ENCODE measurements around the gene HDAC1.

DNA sequence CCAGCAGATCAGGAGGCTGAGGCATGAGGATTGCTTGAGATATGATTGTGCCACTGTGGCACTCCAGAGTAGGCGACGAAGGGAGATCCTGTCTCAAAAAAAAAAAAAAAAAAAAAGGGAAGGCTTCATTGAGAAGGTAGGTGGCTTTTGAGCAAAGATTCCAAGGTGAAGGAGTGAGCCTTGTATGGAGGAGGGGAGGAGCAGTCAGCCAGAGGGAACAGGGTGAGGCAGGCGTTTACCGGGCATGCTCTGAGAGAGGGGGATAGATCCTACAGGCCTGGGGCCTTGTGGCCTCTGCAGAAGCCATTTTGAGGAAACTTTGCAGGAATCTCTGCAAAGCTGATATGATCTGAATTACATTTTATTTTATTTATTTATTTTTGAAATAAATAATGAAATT, 5.1 kb upstream of the HDAC1 start:
- TF ChIP-seq, protein P1, sequence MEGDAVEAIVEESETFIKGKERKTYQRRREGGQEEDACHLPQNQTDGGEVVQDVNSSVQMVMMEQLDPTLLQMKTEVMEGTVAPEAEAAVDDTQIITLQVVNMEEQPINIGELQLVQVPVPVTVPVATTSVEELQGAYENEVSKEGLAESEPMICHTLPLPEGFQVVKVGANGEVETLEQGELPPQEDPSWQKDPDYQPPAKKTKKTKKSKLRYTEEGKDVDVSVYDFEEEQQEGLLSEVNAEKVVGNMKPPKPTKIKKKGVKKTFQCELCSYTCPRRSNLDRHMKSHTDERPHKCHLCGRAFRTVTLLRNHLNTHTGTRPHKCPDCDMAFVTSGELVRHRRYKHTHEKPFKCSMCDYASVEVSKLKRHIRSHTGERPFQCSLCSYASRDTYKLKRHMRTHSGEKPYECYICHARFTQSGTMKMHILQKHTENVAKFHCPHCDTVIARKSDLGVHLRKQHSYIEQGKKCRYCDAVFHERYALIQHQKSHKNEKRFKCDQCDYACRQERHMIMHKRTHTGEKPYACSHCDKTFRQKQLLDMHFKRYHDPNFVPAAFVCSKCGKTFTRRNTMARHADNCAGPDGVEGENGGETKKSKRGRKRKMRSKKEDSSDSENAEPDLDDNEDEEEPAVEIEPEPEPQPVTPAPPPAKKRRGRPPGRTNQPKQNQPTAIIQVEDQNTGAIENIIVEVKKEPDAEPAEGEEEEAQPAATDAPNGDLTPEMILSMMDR (conservative IDR thresholded peaks at IDR 0.05 in 1 of 2, IDR thresholded peaks at IDR 0.05 in 1 of 2; ENCODE audit: extremely low read depth in 1 of 2, insufficient read depth in 1 of 2, low read depth in 1 of 2, low read length in 2 of 2) = no peak
- TF ChIP-seq EZH2 (IDR thresholded peaks at IDR 0.05; ENCODE audit: borderline replicate concordance, low read length) = no peak
